HCT116 (cell line): ENCODE results near the gene ASIC3. TPM values are rescaled to one million over a fixed set of nuclear protein-coding genes. Genes with fewer than 3 reads are reported as not detected.

Source experiments
- ATAC-seq: fragments of 200-7000 bp; cut with Tn5 transposase; 2 replicates; pipeline ENCODE4 v1.9.1; 2020; ENCODE audit warnings: mild to moderate bottlenecking, moderate library complexity
- BruUV-seq: library from RNA; stranded (reverse); fragments of 400-500 nt; replicated peaks from 2 replicates; lab custom pipeline; 2021; lab: Mats Ljungman, UMichigan
- CTCF ChIA-PET: fragments of 300-600 bp; sonication (Branson Sonifier 250); formaldehyde crosslinking; loops from one replicate; lab custom pipeline; 2021; ENCODE audit warnings: antibody characterized with exemption; lab: Charles Lee
- POLR2A ChIA-PET: fragments of 300-600, 350-600 bp; sonication (Branson Sonifier 250); formaldehyde crosslinking; loops from one replicate; lab custom pipeline; 2021; ENCODE audit warnings: antibody characterized with exemption; lab: Charles Lee
- RAD21 ChIA-PET, 2 experiments: fragments of 300-600 bp; sonication (Branson Sonifier 250); formaldehyde crosslinking; loops; one replicate each; lab custom pipeline; 2023; ENCODE audit warnings: low total read pairs in 2 of 2; ENCODE audit not compliant: uncharacterized antibody in 2 of 2, unreplicated experiment in 2 of 2, low non-redundant PET in 1 of 2; lab: Charles Lee
- DNase-seq: peaks from one replicate; pipeline ENCODE4 v3.0.0-alpha.2; 2010; ENCODE audit warnings: low read depth, low spot score
- H2AFZ ChIP-seq: fragments of 200-600 bp; shearing (Covaris generic), sonication (generic); 2 replicates; pipeline ENCODE4 v1.6.1; 2017; ENCODE audit warnings: low read depth, mixed run types, mixed read lengths, antibody characterized with exemption, low read length; ENCODE audit not compliant: poor library complexity, severe bottlenecking
- H3K27ac ChIP-seq: 2 replicates; pipeline ENCODE4 v1.5.1; 2012; ENCODE audit warnings: low read depth, low read length
- H3K27me3 ChIP-seq: fragments of 200-600 bp; sonication (generic); 2 replicates; pipeline ENCODE4 v1.6.1; 2016; ENCODE audit warnings: mixed run types, low read length, mixed read lengths; ENCODE audit not compliant: insufficient read depth
- H3K36me3 ChIP-seq, 2 experiments: fragments of 200-500 bp in 1 of 2; fragments of 200-600 bp in 1 of 2; sonication (Bioruptor generic) in 1 of 2; sonication (generic) in 1 of 2; 2 replicates each; pipeline versions ENCODE4 v1.5.1 to v1.6.1; 2014 to 2016; ENCODE audit warnings: low read length in 2 of 2, inconsistent platforms in 1 of 2, mixed read lengths in 1 of 2, mixed run types in 1 of 2; ENCODE audit not compliant: insufficient read depth in 2 of 2, control insufficient read depth in 1 of 2
- H3K4me1 ChIP-seq, 2 experiments: fragments of 200-600 bp in 1 of 2; sonication (generic) in 1 of 2; 2 replicates each; pipeline versions ENCODE4 v1.5.1 to v1.6.1; 2012 to 2017; ENCODE audit warnings: low read length in 2 of 2, inconsistent platforms in 1 of 2, mild to moderate bottlenecking in 1 of 2, mixed read lengths in 1 of 2, mixed run types in 1 of 2, moderate library complexity in 1 of 2; ENCODE audit not compliant: insufficient read depth in 2 of 2, control insufficient read depth in 1 of 2
- H3K4me2 ChIP-seq: fragments of 200-600 bp; sonication (generic); 2 replicates; pipeline ENCODE4 v1.6.1; 2017; ENCODE audit warnings: mixed run types, low read length, mixed read lengths
- H3K4me3 ChIP-seq, 2 experiments: fragments of 200-600 bp in 1 of 2; sonication (generic) in 1 of 2; replicated peaks in 1 of 2; 2 replicates each; pipeline ENCODE4 v1.5.1; 2011 to 2016; ENCODE audit warnings: low read length in 2 of 2, control low read depth in 1 of 2, low read depth in 1 of 2, mild to moderate bottlenecking in 1 of 2, mixed read lengths in 1 of 2, mixed run types in 1 of 2
- H3K79me2 ChIP-seq: fragments of 200-600 bp; sonication (generic); 2 replicates; pipeline ENCODE4 v1.6.1; 2017; ENCODE audit warnings: mild to moderate bottlenecking, mixed run types, low read length, moderate library complexity, mixed read lengths; ENCODE audit not compliant: insufficient read depth
- H3K9ac ChIP-seq: fragments of 200-600 bp; sonication (generic); 2 replicates; pipeline ENCODE4 v1.6.1; 2016; ENCODE audit warnings: low read length, mixed read lengths
- H3K9me2 ChIP-seq: fragments of 200-600 bp; sonication (generic), shearing (Covaris generic); 2 replicates; pipeline ENCODE4 v1.6.1; 2017; ENCODE audit warnings: mixed run types, mild to moderate bottlenecking, moderate library complexity; ENCODE audit not compliant: insufficient read depth
- H3K9me3 ChIP-seq, 2 experiments: fragments of 200-500 bp in 1 of 2; fragments of 200-600 bp in 1 of 2; sonication (Bioruptor generic) in 1 of 2; sonication (generic) in 1 of 2; 2 replicates each; pipeline ENCODE4 v1.6.1; 2014 to 2017; ENCODE audit warnings: low read length in 2 of 2, mixed read lengths in 2 of 2, inconsistent platforms in 1 of 2, low read depth in 1 of 2, mild to moderate bottlenecking in 1 of 2, mixed run types in 1 of 2, moderate library complexity in 1 of 2; ENCODE audit not compliant: control insufficient read depth in 1 of 2, insufficient read depth in 1 of 2
- H4K20me1 ChIP-seq: fragments of 200-600 bp; sonication (generic), shearing (Covaris generic); 2 replicates; pipeline ENCODE4 v1.6.1; 2017; ENCODE audit warnings: mixed run types, mild to moderate bottlenecking, moderate library complexity; ENCODE audit not compliant: insufficient read depth
- CBX3 ChIP-seq: IDR thresholded peaks from 2 replicates; pipeline ENCODE4 v1.6.1; 2012; ENCODE audit warnings: low read depth
- CTCF ChIP-seq, 3 experiments: fragments of 200-600 bp in 1 of 3; sonication (generic) in 1 of 3; IDR thresholded peaks in 2 of 3; conservative IDR thresholded peaks in 1 of 3; 2 replicates each; pipeline ENCODE4 v1.5.1; 2012 to 2017; ENCODE audit warnings: low read depth in 2 of 3, low read length in 2 of 3, antibody characterized with exemption in 1 of 3, borderline replicate concordance in 1 of 3, control low read depth in 1 of 3, mild to moderate bottlenecking in 1 of 3, mixed read lengths in 1 of 3, mixed run types in 1 of 3, moderate library complexity in 1 of 3; ENCODE audit not compliant: insufficient read depth in 1 of 3
- EZH2phosphoT487 ChIP-seq: fragments of 200-600 bp; IDR thresholded peaks from 2 replicates; pipeline ENCODE4 v1.6.1; 2018; ENCODE audit warnings: antibody characterized with exemption, borderline replicate concordance
- FOSL1 ChIP-seq: IDR thresholded peaks from 2 replicates; pipeline ENCODE4 v1.6.1; 2012; ENCODE audit warnings: low read depth
- SP1 ChIP-seq: IDR thresholded peaks from 2 replicates; pipeline ENCODE4 v1.6.1; 2012; ENCODE audit warnings: low read depth
- TCF7L2 ChIP-seq: IDR thresholded peaks from 2 replicates; pipeline ENCODE4 v1.7.0; 2011; ENCODE audit warnings: borderline replicate concordance, inconsistent platforms; ENCODE audit not compliant: insufficient read depth, insufficient read length; ENCODE audit errors: extremely low read depth
- YY1 ChIP-seq: IDR thresholded peaks from 2 replicates; pipeline ENCODE4 v1.6.1; 2011; ENCODE audit warnings: low read length, low read depth, moderate library complexity, mild to moderate bottlenecking; ENCODE audit not compliant: insufficient replicate concordance; ENCODE audit errors: extremely low read depth
- intact Hi-C: fragments of 100-400 bp; cut with micrococcal nuclease; formaldehyde crosslinking; loops from 2 replicates; pipeline ENCODE4 v1.10.0; 2022
- total RNA-seq: library from RNA; stranded (reverse); gene quantifications from one replicate; pipeline ENCODE4 v1.2.1, GENCODE V29; 2021; ENCODE audit not compliant: unreplicated experiment
- TF ChIP-seq, protein P1 (sequence below): IDR thresholded peaks from 2 replicates; pipeline ENCODE4 v1.6.1; 2012
- TF ChIP-seq, protein P2 (sequence below): IDR thresholded peaks from 2 replicates; pipeline ENCODE4 v1.6.1; 2012
- TF ChIP-seq, protein P3 (sequence below): IDR thresholded peaks from 2 replicates; pipeline ENCODE4 v1.6.1; 2011; ENCODE audit warnings: mild to moderate bottlenecking, low read length, moderate library complexity; ENCODE audit not compliant: insufficient replicate concordance; ENCODE audit errors: extremely low read depth

The ASIC3 gene
- total RNA-seq, 1 experiment from 2014 or later = 4.4 TPM

GRCh38 chr7:151012031-151012692 lies 36.2 kb upstream of the ASIC3 start:
- POLR2A ChIA-PET = interaction anchor here (2.2 kb wide), 1 partner anchor 16 kb away, joined by 7 read pairs; the partner anchor contains the start of gene ABCB8
- CTCF ChIA-PET = interaction anchor here (0.7 to 5.4 kb wide), 8 partner anchors 8 to 135 kb away, joined by 3 to 59 read pairs (median 6); partner anchors contain the start of genes ABCB8 and ATG9B
- Histone ChIP-seq H4K20me1 (no peaks in the 10 kb centered on the region), H3K9me3 (no peaks in the 10 kb centered on the region), H2AFZ (no peak overlapping the region), H3K4me1 (peaks cover 16 to 56% of the 10 kb centered on the region in 2 experiments; a peak in 3 of 4 replicates), H3K36me3 (no peaks in the 10 kb centered on the region), H3K79me2 (peaks cover 4% of the 10 kb centered on the region; the same call in 1 of the 2 replicates), H3K9me2 (no peaks in the 10 kb centered on the region), H3K4me3 (peak overlapping the region; percentile 6 to 36; a peak in 3 of 4 replicates), H3K9ac (peak overlapping the region; percentile 38), H3K27me3 (no peaks in the 10 kb centered on the region), H3K27ac (0 out of 2 replicates have a peak overlapping the region, but pooled peaks have one; percentile 9), H3K4me2 (peak overlapping the region; percentile 68)
- RAD21 ChIA-PET = interaction anchor here in 1 of 2 experiments (0.6 kb wide), 1 partner anchor 48 kb away, joined by 5 read pairs; no protein-coding TSS in a partner anchor
- TF ChIP-seq, protein P1, sequence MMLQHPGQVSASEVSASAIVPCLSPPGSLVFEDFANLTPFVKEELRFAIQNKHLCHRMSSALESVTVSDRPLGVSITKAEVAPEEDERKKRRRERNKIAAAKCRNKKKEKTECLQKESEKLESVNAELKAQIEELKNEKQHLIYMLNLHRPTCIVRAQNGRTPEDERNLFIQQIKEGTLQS = no peak
- TF ChIP-seq SP1 (no peak), FOSL1 (no peak), CTCF (IDR thresholded peaks at IDR 0.05 in 2 of 3, conservative IDR thresholded peaks at IDR 0.05 in 1 of 3; ENCODE audit: borderline replicate concordance in 1 of 3, insufficient read depth in 1 of 3, low read depth in 2 of 3, low read length in 2 of 3) (no peak), EZH2phosphoT487 (no peak), TCF7L2 (no peak), CBX3 (no peak), YY1 (no peak)
- TF ChIP-seq, protein P2, sequence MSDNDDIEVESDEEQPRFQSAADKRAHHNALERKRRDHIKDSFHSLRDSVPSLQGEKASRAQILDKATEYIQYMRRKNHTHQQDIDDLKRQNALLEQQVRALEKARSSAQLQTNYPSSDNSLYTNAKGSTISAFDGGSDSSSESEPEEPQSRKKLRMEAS = no peak
- TF ChIP-seq, protein P3, sequence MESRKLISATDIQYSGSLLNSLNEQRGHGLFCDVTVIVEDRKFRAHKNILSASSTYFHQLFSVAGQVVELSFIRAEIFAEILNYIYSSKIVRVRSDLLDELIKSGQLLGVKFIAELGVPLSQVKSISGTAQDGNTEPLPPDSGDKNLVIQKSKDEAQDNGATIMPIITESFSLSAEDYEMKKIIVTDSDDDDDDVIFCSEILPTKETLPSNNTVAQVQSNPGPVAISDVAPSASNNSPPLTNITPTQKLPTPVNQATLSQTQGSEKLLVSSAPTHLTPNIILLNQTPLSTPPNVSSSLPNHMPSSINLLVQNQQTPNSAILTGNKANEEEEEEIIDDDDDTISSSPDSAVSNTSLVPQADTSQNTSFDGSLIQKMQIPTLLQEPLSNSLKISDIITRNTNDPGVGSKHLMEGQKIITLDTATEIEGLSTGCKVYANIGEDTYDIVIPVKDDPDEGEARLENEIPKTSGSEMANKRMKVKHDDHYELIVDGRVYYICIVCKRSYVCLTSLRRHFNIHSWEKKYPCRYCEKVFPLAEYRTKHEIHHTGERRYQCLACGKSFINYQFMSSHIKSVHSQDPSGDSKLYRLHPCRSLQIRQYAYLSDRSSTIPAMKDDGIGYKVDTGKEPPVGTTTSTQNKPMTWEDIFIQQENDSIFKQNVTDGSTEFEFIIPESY = no peak
- no TSS peak for BruUV-seq
- DNase-seq (no peak), ATAC-seq (no peak)
- intact Hi-C loops = loop anchor here (10.0 kb wide), 1 partner anchor 237 kb away; no protein-coding TSS in a partner anchor
